K562 (cell line): ENCODE results near the gene FASLG. TPM values are rescaled to one million over a fixed set of nuclear protein-coding genes. Genes with fewer than 3 reads are reported as not detected.

Experiments
- ATAC-seq: fragments of 200-7000 bp; cut with Tn5 transposase; 3 replicates; pipeline ENCODE4 v1.9.1; 2020; ENCODE audit warnings: moderate library complexity
- BruUV-seq: library from RNA; stranded (reverse); fragments of 400-500 nt; replicated peaks from 2 replicates; lab custom pipeline; 2021; lab: Mats Ljungman, UMichigan
- CTCF ChIA-PET: fragments of 300-600 bp; formaldehyde crosslinking; extraction: SDS; loops from one replicate; lab custom pipeline; 2021; ENCODE audit warnings: low intra/inter-chr PET ratio; lab: Yijun Ruan, JAX
- POLR2A ChIA-PET: fragments of 300-600, 350-650 bp; sonication (Branson Sonifier 250); formaldehyde crosslinking; extraction: SDS; loops from one replicate; lab custom pipeline; 2021; ENCODE audit warnings: antibody characterized with exemption, inconsistent platforms; lab: Yijun Ruan, JAX
- DNase-seq, 4 experiments: peaks; one replicate each; pipeline versions ENCODE4 v3.0.0 to v3.0.0-alpha.2; 2011 to 2018; ENCODE audit warnings: low spot score in 3 of 4, mixed read lengths in 3 of 4; ENCODE audit errors: extremely low read depth in 1 of 4
- FAIRE-seq: peaks from 2 replicates; lab custom pipeline; 2011; peaks lifted over from hg19 to GRCh38; lab: Jason Lieb, UNC
- H2AFZ ChIP-seq: 2 replicates; pipeline ENCODE4 v1.6.0; 2011; ENCODE audit warnings: low read depth, low read length, control low read depth, inconsistent platforms
- H3K27ac ChIP-seq: fragments of 200-600 bp; 3 replicates; pipeline ENCODE4 v1.8.0; 2011; ENCODE audit warnings: low read depth, mild to moderate bottlenecking, control low read depth, inconsistent platforms, low read length, moderate library complexity, mixed read lengths; ENCODE audit errors: extremely low read depth
- H3K27me3 ChIP-seq, 2 experiments: fragments of 300-600 bp in 1 of 2; 2 replicates in 1 of 2; 3 replicates in 1 of 2; pipeline versions ENCODE4 v1.6.0 to v1.8.0; 2011; ENCODE audit warnings: inconsistent platforms in 2 of 2, low read length in 2 of 2, mild to moderate bottlenecking in 1 of 2, mixed read lengths in 1 of 2, moderate library complexity in 1 of 2; ENCODE audit not compliant: control insufficient read depth in 2 of 2, insufficient read depth in 2 of 2
- H3K36me3 ChIP-seq: fragments of 300-600 bp; 3 replicates; pipeline ENCODE4 v1.8.0; 2011; ENCODE audit warnings: mild to moderate bottlenecking, low read length, inconsistent platforms; ENCODE audit not compliant: control insufficient read depth, insufficient read depth
- H3K4me1 ChIP-seq, 2 experiments: fragments of 200-600 bp in 1 of 2; replicated peaks in 1 of 2; 2 replicates in 1 of 2; 3 replicates in 1 of 2; pipeline versions ENCODE4 v1.5.1 to v1.8.0; 2011; ENCODE audit warnings: inconsistent platforms in 2 of 2, low read length in 2 of 2, mild to moderate bottlenecking in 1 of 2, mixed read lengths in 1 of 2, moderate library complexity in 1 of 2; ENCODE audit not compliant: control insufficient read depth in 2 of 2, insufficient read depth in 2 of 2
- H3K4me2 ChIP-seq: 2 replicates; pipeline ENCODE4 v1.6.1; 2011; ENCODE audit warnings: low read length, control low read depth, inconsistent platforms, mixed read lengths; ENCODE audit not compliant: insufficient read depth
- H3K4me3 ChIP-seq: fragments of 200-600 bp; sonication (generic), shearing (Covaris generic); 2 replicates; pipeline ENCODE4 v1.5.1; 2016; ENCODE audit warnings: control low read depth, inconsistent platforms
- H3K79me2 ChIP-seq: fragments of 200-600 bp; 3 replicates; pipeline ENCODE4 v1.8.0; 2011; ENCODE audit warnings: low read length, inconsistent platforms; ENCODE audit not compliant: control insufficient read depth, insufficient read depth
- H3K9ac ChIP-seq, 2 experiments: 2 replicates each; pipeline versions ENCODE4 v1.6.0 to v1.6.1; 2011; ENCODE audit warnings: low read depth in 2 of 2, low read length in 2 of 2, control low read depth in 1 of 2, inconsistent platforms in 1 of 2, mild to moderate bottlenecking in 1 of 2, mixed read lengths in 1 of 2; ENCODE audit not compliant: insufficient read depth in 1 of 2
- H3K9me1 ChIP-seq: one replicate; pipeline ENCODE4 v1.6.0; 2011; ENCODE audit warnings: inconsistent platforms, mild to moderate bottlenecking, low read length, moderate library complexity; ENCODE audit not compliant: control insufficient read depth, insufficient read depth
- H3K9me3 ChIP-seq: replicated peaks from 2 replicates; pipeline ENCODE4 v1.5.1; 2011; ENCODE audit warnings: low read depth, low read length, inconsistent platforms; ENCODE audit not compliant: control insufficient read depth, insufficient read depth
- H4K20me1 ChIP-seq: replicated peaks from 2 replicates; pipeline ENCODE4 v1.6.1; 2011; ENCODE audit warnings: low read length, inconsistent platforms, mixed read lengths; ENCODE audit not compliant: control insufficient read depth, insufficient read depth
- DNMT1 ChIP-seq: fragments of 450-650 bp; IDR thresholded peaks from 2 replicates; pipeline ENCODE4 v1.6.1; 2016; ENCODE audit warnings: antibody characterized with exemption, mild to moderate bottlenecking
- ELF4 ChIP-seq: fragments of 450-650 bp; formaldehyde crosslinking; IDR thresholded peaks from 2 replicates; pipeline ENCODE4 v1.4.0; 2022; ENCODE audit warnings: missing genetic modification characterization
- FOXP1 ChIP-seq: sonication (generic); formaldehyde crosslinking; IDR thresholded peaks from 2 replicates; pipeline ENCODE4 v1.8.0; 2022; ENCODE audit warnings: mild to moderate bottlenecking, missing genetic modification reagents
- GABPA ChIP-seq: fragments of 200-800 bp; sonication (Bioruptor generic); conservative IDR thresholded peaks from 2 replicates; pipeline ENCODE4 v1.6.1; 2016; ENCODE audit warnings: low read depth, missing genetic modification characterization, missing compliant biosample characterization
- MAFG ChIP-seq: fragments of 450-650 bp; conservative IDR thresholded peaks from 2 replicates; pipeline ENCODE4 v1.6.1; 2016; ENCODE audit warnings: missing genetic modification characterization, missing compliant biosample characterization
- PBX2 ChIP-seq, 2 experiments: IDR thresholded peaks in 1 of 2; conservative IDR thresholded peaks in 1 of 2; 2 replicates each; pipeline ENCODE4 v1.6.1; 2016; ENCODE audit warnings: low read depth in 2 of 2, mild to moderate bottlenecking in 1 of 2, missing compliant biosample characterization in 1 of 2, missing genetic modification characterization in 1 of 2, moderate library complexity in 1 of 2
- PHF20 ChIP-seq: fragments of 450-650 bp; IDR thresholded peaks from 2 replicates; pipeline ENCODE4 v1.6.1; 2018; ENCODE audit not compliant: partially characterized antibody
- POLR2A ChIP-seq: fragments of 450-650 bp; conservative IDR thresholded peaks from 2 replicates; pipeline ENCODE4 v1.6.1; 2016
- RBFOX2 ChIP-seq: fragments of 200-400 bp; formaldehyde crosslinking; IDR thresholded peaks from 2 replicates; pipeline ENCODE4 v1.6.1; 2017; ENCODE audit warnings: low read depth, mild to moderate bottlenecking, low read length, moderate library complexity
- THRB ChIP-seq: fragments of 450-650 bp; formaldehyde crosslinking; conservative IDR thresholded peaks from 2 replicates; pipeline ENCODE4 v1.4.0; 2022; ENCODE audit warnings: mild to moderate bottlenecking, missing genetic modification characterization
- ZNF212 ChIP-seq: fragments of 450-650 bp; formaldehyde crosslinking; IDR thresholded peaks from 2 replicates; pipeline ENCODE4 v1.4.0; 2020; ENCODE audit warnings: mild to moderate bottlenecking
- WGBS: fragments of 100-300 bp; shearing (Covaris generic); methylation state at CpG from one replicate; pipeline ENCODE4 v1.1.6; 2016; ENCODE audit warnings: low coverage, mixed read lengths; ENCODE audit not compliant: insufficient coverage; ENCODE audit errors: missing lambda C conversion rate; 5-methylcytosine and 5-hydroxymethylcytosine counted together
- in situ Hi-C: fragments of 300-500 bp; cut with MboI; formaldehyde crosslinking; loops from 4 replicates; pipeline ENCODE4 v1.15.0; 2018; ENCODE audit warnings: inconsistent platforms, mixed read lengths
- intact Hi-C: fragments of 100-400 bp; cut with micrococcal nuclease; formaldehyde crosslinking; loops from 2 replicates; pipeline ENCODE4 v1.14.2; 2022
- polyA plus RNA-seq, 8 experiments: library from polyadenylated mRNA; depleted of rRNA in 4 of 8; stranded (reverse) in 5 of 8; unstranded in 3 of 8; fragments of >200 nt; fragmentation: Nextera tagmentation in 2 of 8; fragmentation: Illumina TruSeq in 1 of 8; extraction: Ambion mirVana in 2 of 8; extraction: Trizol in 1 of 8; gene quantifications; 2 replicates each; pipeline versions ENCODE4 v1.2.1 to v1.2.3, GENCODE V29; 2011 to 2014; ENCODE audit warnings: inconsistent platforms in 1 of 8, missing spikeins in 1 of 8
- total RNA-seq, 7 experiments: library from RNA; depleted of rRNA in 6 of 7; stranded (reverse); fragments of >200 nt in 6 of 7; fragmentation: Illumina TruSeq in 2 of 7; extraction: Trizol in 2 of 7; gene quantifications; 2 replicates each; pipeline versions ENCODE4 v1.2.1 to v1.2.3, GENCODE V29; 2011 to 2021; ENCODE audit warnings: low replicate concordance in 1 of 7

FASLG gene
- total and polyA plus RNA-seq, 9 of the 15 experiments (the other 6 are each of a cell fraction or from before 2014, with no cell fraction given) = not detected

- no peaks in the 10 kb centered on the region for H3K27me3 ChIP-seq
- H3K9me1 ChIP-seq = no peaks in the 10 kb centered on the region
- H3K4me2 ChIP-seq = no peak overlapping the region
- H3K4me1 ChIP-seq = peaks cover 0 to 5% of the 10 kb centered on the region in 2 experiments; a peak in 2 of 5 replicates
- H4K20me1 ChIP-seq = no peaks in the 10 kb centered on the region
- H3K36me3 ChIP-seq = peaks cover 20% of the 10 kb centered on the region; the same call in 2 of the 3 replicates
- ChIA-PET POLR2A (no interaction called here), CTCF (no interaction called here)
- no peak for TF ChIP-seq DNMT1
- no peak for TF ChIP-seq RBFOX2
- TF ChIP-seq POLR2A = peak; percentile 31; the same call in 1 of the 2 replicates
- TF ChIP-seq ELF4 (CRISPR knock-in tag) = peak; percentile 62; the same call in 1 of the 2 replicates
- TF ChIP-seq GABPA = no peak
- no peak for TF ChIP-seq MAFG
- TF ChIP-seq PHF20 = no peak
- no peak for TF ChIP-seq PBX2 (CRISPR knock-in tag; IDR thresholded peaks at IDR 0.05; ENCODE audit: low read depth)
- TF ChIP-seq PBX2 (tag; conservative IDR thresholded peaks at IDR 0.05; ENCODE audit: low read depth) = no peak
- TF ChIP-seq THRB (CRISPR knock-in tag) = peak; percentile 66; the same call in 1 of the 2 replicates
- TF ChIP-seq FOXP1 (CRISPR knock-in tag) = no peak
- TF ChIP-seq ZNF212 = 0 out of 2 replicates have a peak, but pooled peaks have one; percentile 15
- TF ChIP-seq, all 486 proteins: peak for 4
- no peak for ATAC-seq
- no peak overlapping the region for H2AFZ ChIP-seq
- H3K9me3 ChIP-seq = no peaks in the 10 kb centered on the region
- in situ Hi-C loops (no loop called here), intact Hi-C loops (no loop called here)
- BruUV-seq = no TSS peak
- no peak overlapping the region for H3K4me3 ChIP-seq
- no peaks in the 10 kb centered on the region for H3K79me2 ChIP-seq
- 72% methylated on average over 2 of the region's 2 CpGs for WGBS
- H3K9ac ChIP-seq = no peak overlapping the region
- no peak for FAIRE-seq
- H3K27ac ChIP-seq = no peak overlapping the region
- no peak for DNase-seq
These were observed 46.4 kb upstream of the FASLG start for GRCh38 chr1:172612478-172612877.
